ENCODE results near the gene ZMYND10.

The ZMYND10 gene

GRCh38 chr3:50345586-50346234 lies at the start of gene ZMYND10:
Gene ZMYND10 (minus strand): TSS chr3:50345732. CDS start chr3:50345579, 153 bp downstream.
- DNase-seq (ENCODE audit: low read depth): no peak

- DNase-seq (ENCODE audit: low read depth): no peak
Observed at GRCh38 chr3:50393061-50393460, 47.5 kb upstream of the ZMYND10 start.

- DNase-seq (ENCODE audit: low read depth): no peak
Observed at GRCh38 chr3:50392101-50392715, 46.7 kb upstream of the ZMYND10 start.

GRCh38 chr3:50390508-50391224 lies 45.1 kb upstream of the ZMYND10 start:
- no peak for DNase-seq (ENCODE audit: low read depth)

GRCh38 chr3:50389414-50389767 lies 43.9 kb upstream of the ZMYND10 start:
- DNase-seq (ENCODE audit: low read depth): no peak

- DNase-seq (ENCODE audit: low read depth): no peak
Observed at GRCh38 chr3:50388720-50389413, 43.3 kb upstream of the ZMYND10 start.

GRCh38 chr3:50388016-50388719 lies 42.6 kb upstream of the ZMYND10 start:
- DNase-seq (ENCODE audit: low read depth): no peak

GRCh38 chr3:50385754-50386153 lies 40.2 kb upstream of the ZMYND10 start:
- no peak for DNase-seq (ENCODE audit: low read depth)

GRCh38 chr3:50383750-50384149 lies 38.2 kb upstream of the ZMYND10 start:
- no peak for DNase-seq (ENCODE audit: low read depth)

GRCh38 chr3:50382722-50383121 lies 37.2 kb upstream of the ZMYND10 start:
- no peak for DNase-seq (ENCODE audit: low read depth)

GRCh38 chr3:50381383-50381782 lies 35.9 kb upstream of the ZMYND10 start:
- no peak for DNase-seq (ENCODE audit: low read depth)

- DNase-seq (ENCODE audit: low read depth): no peak
Observed at GRCh38 chr3:50380405-50381085, 35.0 kb upstream of the ZMYND10 start.

- DNase-seq (ENCODE audit: low read depth): no peak
Observed at GRCh38 chr3:50378757-50379156, 33.2 kb upstream of the ZMYND10 start.

GRCh38 chr3:50378024-50378423 lies 32.5 kb upstream of the ZMYND10 start:
- DNase-seq (ENCODE audit: low read depth): no peak

- DNase-seq (ENCODE audit: low read depth): no peak
Observed at GRCh38 chr3:50375258-50375931, 29.9 kb upstream of the ZMYND10 start.

GRCh38 chr3:50374363-50375257 lies 29.1 kb upstream of the ZMYND10 start:
- no peak for DNase-seq (ENCODE audit: low read depth)

GRCh38 chr3:50373146-50374051 lies 27.9 kb upstream of the ZMYND10 start:
- DNase-seq (ENCODE audit: low read depth): no peak

- DNase-seq (ENCODE audit: low read depth): no peak
Observed at GRCh38 chr3:50372349-50372748, 26.8 kb upstream of the ZMYND10 start.

GRCh38 chr3:50371133-50371685 lies 25.7 kb upstream of the ZMYND10 start:
- DNase-seq (ENCODE audit: low read depth): no peak

Measured in non-pigmented ciliary epithelial cell (primary cell).